DLD1 (cell line): ENCODE measurements around the gene CLIC1.

Experiments
- in situ Hi-C: cut with HindIII; loops from 2 replicates; pipeline ENCODE4 v1.10.0; 2017; ENCODE audit warnings: low sequenced_read_pairs

Gene CLIC1

DNA sequence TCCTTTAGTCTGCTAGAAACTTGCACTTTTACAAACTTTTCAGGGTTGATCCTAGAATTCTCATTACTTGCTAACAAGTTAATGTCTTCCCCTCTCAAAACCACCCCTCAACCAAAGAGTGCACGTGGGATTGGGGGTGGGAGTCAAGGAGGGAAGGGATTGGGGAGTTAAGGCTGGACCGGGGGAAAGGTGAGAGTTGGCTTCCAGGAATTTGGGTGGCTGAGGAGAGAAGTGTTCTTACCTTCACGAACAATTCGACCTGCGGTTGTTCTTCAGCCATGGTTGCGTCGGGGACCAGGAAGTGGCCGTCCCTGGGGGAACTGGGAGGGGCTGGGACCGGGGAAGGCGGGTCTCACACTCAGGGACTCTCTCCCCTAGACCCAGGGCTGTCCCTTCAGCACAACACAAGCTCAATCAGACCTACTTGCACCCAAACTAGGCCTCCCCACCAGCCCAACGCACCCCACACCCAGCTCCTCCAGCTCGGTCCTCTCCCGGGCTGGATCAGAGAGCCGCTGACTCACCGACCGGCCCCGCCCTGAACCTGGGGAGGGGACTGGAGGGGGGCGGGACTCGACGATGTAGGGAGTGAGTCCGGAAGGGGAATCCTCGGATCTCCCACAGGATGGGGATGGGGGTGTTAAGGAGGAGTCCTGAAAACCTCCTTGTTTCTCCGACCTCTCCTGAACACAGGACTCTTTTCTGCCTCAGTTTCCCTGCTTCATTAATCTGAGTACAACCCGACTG, at the start of gene CLIC1:
TSS of gene CLIC1 (minus strand) at position 510 of the 747 bp plus-strand sequence. CDS start at position 280, 230 bp downstream.
- in situ Hi-C loops: no loop called here

DNA sequence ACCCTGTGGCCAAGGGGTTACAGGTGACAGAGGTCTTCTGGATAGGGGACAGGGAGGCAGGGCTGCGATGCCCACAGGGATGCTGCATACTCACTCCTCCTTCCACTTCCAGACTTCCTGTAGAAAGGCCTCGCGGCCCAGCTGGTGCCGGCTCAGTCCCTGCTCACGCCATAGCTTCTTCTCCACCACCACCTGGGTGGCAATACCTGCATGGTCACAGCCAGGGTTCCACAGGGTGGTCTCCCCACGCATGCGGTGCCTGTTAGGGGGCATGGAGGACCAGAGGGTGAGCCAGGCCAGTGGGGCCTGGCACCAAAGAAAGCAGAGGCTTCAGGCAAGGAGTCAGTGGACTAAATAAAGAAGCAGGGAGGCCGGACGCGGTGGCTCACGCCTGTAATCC, 49.1 kb upstream of the CLIC1 start:
- in situ Hi-C loops: no loop called here

DNA sequence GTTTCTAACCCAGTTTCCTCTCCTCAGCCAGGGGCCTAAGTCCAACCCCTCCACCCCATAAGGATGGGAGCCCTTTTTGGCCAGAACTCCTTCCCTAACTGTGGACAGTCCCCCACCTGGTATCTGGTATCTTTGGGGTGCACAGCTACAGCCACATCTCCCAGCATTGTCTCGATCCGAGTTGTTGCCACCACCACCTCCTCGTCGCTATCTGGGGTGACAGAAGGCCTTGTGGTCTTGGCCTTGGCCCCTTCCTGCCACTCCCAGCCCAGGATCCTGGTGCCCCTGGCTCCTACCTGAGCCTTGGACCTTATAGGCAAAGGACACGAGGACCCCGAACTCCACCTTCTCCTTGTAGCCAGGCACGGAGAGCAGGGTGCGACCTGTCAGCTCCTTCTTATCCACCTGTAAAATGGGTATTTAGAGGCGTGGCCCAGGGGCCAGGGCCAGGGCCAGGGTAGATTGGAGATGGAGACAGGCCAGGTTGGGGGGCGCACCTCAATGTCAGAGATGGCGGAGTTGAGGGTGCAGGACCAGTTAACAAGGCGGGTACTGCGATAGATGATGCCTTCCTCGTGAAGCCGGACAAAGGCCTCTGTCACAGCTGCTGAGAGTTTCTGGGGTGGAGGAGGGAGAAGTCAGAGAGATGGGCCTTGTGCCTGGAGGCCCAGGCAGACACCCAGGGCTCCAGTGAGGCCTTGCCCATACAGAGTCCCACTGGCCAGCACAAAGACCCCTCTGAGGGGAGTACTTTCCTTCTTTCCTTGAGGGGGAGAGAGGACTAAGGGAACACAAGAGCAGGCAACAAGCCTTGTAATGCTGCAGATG, 48.0 kb upstream of the CLIC1 start:
- in situ Hi-C loops: no loop called here

DNA sequence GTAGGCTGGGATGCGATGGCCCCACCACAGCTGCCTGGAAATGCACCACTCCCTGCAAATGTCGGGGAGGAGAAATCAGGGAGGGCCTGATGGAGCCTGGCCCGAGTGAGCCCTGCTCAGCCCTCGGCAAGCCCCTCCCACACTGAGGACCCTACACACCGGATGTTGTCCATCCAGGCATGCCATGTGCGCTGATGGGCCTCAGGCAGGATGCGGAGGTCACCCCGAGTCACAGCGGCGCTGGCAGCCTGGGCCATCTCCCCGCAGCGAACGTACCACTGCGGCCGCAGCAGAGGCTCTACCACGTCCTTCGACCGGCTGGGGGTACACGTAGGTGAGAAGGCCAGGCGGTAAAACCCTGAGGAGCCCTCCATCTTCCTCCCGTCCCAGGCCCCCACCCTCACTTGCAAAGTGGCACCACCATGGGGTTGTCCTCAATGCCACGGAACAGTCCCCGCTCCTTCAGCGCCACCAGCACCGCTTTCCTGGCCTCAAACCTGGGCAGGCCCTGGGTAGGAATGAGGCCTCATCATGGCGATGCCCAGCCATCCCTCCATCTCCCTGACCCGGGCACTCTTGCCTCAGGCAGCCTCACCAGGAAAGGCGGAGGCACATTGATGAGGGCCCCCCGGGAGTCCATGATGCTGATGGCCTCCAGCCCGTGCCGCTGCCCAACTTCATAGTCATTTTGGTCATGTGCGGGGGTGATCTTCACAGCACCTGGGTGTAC, 46.0 kb upstream of the CLIC1 start:
- in situ Hi-C loops: no loop called here

DNA sequence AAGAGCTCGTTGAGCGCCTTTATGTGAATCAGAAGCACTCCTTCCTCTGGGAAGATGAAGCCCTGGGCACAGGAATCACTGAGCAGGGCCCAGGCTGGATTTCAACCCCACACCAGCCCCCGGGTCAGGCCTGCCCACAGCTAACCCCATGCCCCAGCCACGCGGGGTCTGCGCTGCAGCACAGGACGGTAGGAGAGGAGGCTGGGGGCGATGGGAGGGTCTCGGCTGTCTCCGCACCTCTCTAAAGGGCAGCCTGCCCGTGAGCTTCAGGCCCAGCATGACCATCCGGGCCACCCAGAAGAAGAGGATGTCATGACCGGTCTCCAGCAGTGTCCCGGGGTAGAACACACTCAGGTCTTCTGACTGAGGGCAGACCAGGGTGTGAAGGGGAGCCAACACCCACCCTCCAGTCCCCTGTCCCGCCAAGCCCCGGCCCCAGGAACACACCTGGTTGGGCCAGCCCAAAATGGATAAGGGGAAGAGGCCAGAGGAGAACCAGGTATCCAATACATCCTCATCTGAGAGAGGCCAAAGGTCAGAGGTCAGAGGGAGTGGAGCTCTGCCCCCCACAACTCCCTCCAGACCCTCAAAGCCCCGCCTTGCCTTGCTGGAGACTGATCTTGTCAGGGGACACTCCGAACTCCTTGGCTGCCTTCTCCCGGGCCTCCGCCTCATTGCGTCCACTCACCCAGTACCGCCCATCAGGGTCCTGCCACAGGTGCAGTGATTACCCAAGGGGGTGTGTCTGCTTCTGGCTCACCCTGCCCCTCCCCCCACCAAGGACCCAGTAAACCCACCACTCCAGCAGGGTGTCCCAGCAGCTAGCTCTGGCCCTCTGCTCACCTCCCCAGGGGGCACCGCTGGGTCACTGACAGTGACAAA, 45.2 kb upstream of the CLIC1 start:
- in situ Hi-C loops: no loop called here

DNA sequence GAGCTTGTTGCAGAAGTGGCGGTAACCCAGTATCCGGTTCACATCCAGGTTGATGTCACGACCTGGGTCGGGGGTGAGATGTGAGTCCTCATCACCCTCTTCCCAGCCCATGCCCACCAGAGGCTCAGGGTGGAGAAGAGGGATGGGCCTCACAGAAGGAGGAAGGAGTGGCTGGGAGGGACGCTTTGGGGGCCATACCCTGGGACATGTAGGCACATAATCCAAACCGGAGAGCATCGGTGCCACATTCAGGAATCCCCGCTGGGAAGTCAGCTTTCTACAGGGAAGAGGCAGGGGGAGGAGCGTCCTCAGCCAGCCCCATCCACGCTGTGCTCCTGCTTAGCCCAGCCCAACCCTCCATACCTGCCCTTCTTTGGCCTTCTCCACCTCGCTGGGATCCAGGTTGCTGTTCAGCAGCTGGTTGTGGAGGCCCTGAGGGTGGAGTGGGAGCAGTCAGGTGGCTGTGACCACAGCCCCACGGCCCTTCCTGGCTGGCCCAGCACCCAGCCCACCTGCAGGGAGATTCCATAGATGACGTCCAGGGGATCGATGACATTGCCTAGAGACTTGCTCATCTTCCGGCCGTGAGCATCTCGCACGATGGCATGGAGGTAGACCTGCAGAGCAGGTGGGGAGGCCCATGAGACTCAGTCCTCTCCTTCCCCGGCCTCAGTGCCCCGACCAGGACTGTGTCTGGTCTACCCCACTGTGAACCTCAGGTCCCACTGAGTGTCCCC, 44.3 kb upstream of the CLIC1 start:
- in situ Hi-C loops: no loop called here

DNA sequence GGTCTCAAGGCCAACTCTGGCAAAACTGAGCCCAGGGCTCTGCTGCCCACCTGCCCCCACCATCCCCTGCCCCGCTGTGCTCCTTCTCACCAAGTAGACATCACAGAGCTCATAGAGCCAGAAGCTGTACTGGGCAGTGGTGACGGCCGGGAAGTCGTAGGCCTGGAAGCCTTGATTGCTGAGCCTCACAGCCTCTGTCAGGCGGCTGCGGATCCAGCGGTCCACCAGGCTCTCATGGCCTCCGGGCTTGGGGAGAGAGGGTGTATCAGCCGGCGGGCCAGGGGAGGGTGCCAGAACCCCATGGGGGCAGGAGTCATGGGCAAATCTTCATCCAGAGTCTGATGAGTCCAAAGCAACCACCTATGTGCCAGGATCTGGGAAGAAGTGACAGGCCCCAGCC, 43.6 kb upstream of the CLIC1 start:
- in situ Hi-C loops: no loop called here

DNA sequence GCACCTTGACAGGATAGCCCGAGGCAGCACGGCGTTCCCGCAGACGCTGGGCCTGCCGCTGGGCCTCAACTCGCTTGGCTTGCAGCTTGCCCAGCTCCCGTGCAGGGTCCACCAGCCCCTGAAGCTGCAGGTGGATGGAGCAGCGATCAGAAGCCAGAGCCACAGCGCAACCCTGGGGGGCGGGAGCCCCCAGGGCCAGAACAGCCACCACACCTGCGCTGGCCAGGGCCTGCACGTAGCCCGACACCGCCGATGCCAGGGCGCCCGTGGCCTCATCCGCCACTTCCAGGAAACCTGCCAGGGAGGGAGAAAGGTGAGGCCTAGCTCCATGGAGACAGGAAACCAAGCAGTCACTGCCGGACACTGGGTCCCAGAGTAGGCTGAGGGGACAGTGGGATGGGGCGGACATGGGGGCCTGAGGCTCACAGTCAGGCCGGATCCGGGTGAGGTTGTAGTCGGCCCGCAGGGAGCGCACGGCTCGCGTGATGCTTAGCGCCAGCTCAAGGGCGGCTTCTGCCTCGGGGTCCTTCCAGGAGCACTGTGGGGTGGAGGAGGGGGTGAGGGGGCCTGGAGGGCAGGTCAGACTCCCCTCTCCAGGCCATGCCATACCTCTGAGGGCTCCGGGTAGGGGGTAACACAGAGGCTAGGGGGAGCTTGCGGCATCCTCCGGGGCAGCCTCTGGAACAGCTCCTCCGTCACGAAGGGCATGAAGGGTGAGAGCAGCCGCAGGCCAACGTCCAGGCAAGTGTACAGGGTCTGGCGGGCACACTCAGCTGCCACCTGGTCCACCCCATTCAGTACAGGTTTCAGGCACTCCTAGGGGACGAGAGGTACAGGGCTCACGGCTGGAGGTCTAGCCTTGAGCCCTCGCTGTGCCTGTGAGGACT, 42.9 kb upstream of the CLIC1 start:
- in situ Hi-C loops: no loop called here

DNA sequence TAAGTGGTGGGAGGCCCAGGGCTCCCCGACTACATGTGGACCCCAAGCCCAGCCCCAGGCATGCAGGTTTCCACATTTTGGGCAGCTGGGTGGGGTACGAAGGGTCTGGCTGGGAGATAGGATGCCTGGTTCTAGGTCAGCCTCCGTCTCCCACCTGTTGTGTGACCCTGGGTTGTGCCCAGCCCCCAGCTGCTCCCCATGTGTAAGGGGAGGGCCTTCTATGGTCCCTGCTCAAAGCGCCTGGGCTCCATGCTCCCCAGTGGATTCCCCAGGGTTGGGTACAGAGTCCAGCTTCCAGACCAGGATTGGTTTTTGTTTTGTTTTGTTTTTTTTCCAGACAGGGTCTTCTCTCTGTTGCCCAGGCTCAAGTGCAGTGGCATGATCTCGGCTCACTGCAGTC, 41.9 kb upstream of the CLIC1 start:
- in situ Hi-C loops: no loop called here

DNA sequence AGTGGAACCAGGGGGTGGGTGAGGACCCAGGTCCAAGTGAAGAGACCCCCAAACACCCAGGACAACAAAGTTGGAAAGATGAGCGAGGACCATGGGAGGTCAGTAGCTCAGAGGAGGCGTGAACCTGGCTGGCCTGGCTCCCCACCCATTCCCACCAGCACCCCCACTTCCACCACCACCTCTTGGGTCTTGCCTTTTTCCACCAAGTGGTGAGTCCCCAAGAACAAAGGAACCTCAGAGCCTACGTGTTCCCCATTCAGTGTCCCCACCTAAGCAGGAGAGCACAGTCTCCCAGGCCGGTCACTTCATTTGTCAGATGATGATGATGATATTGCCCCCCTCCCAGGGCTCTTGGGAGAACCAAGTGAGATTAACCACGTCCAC, 41.3 kb upstream of the CLIC1 start:
- in situ Hi-C loops: no loop called here

DNA sequence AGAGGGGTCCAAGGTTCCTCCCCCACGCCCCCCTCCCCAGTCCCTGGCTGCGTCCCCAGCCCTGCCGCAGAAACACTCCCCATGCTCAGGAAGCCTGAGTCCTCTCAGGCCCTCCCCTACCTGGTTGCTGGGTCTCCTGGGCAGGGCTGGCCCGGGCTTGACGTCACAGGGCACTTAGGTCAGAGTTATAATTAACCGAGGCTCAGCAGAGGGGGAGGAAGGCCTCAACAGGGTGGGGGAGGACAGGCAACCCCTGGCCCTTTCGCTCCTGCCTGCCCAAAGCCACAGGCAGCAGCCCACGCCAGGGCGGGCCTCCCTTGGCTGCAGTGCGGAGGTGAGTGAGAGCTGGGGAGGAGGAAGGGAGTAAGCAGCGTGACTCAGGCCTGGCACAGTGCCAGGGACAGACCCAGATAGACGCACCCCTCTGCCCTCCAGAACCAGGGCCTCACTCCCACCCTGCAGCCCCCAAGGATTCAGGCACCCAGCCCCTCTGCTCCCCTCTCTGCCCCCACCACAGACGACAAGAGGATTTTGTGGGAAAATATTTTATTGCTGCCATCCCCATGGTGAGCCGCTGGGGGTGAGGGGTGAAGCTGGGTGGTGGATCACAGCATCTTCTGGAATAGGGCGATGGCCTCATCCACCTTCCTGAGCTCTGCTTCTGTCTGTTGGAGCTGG, 40.8 kb upstream of the CLIC1 start, which contains the start of gene VWA7:
TSS of gene VWA7 (minus strand) at position 340 of the 678 bp plus-strand sequence. CDS start 549 bp downstream, outside the sequence.
- in situ Hi-C loops: no loop called here

DNA sequence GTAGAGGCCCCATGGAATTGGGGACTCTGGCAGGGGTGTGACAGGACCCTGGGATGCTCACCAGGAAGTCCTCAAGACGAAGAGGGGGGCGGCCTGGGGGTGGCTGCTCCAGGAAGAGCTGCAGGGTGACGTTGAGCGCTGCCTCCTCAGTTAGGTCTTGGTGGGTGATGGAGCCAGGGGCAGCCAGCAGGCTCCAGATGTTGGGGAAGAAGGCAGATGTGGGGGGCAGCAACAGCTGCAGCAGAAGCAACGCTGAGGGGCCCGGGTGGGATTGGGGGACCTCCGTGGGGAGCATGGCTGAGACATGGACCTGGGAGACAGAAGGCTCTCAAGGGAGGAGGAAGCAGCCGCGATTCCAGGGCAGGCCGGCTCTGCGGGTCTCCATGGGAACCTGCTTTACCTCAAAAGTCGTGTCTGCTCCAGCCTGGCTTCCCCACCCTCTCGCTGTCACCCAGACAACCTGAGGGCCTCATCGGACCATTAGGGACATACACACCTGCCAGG, 40.2 kb upstream of the CLIC1 start:
- in situ Hi-C loops: no loop called here

DNA sequence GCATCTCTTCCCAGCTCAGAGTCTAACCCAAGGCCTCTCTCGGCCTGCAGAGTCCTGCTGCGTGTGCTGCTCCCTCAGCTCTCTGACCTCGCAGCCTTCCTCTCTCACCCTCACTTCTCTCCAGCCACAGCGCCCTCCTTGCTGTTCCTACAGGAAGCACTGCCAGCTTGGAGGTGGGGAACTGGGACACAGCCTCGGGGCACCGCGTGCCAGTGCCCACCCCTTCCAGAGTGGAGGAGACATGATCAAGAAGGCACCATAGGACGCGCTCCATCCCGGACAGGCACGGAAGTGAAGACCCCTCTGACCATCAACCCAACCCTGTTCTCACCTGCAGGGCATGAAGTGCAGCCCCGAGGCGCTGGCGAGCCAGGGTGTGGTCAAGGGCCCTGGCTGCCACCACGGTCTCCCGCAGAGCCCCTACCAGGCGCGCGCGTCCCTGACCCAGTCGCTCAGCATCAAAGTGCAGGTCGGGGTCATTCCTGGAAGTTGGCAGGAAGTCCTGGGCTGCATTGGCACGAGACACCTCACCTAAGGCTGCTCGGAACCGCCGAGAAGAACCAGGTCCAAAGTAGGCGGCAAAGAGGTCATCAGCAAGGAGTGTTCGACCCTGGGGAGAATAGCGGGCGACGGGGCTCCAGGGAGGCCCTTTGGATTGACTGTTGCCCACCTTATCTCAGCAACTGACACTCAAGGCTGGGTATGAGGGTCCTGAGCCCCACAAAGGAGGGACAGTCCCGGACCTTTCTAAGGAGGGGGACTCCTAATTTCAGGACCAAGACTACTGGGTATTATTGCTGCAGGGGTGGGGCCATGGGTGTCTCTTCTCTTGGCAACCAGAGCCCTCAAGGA, 39.5 kb upstream of the CLIC1 start:
- in situ Hi-C loops: no loop called here

DNA sequence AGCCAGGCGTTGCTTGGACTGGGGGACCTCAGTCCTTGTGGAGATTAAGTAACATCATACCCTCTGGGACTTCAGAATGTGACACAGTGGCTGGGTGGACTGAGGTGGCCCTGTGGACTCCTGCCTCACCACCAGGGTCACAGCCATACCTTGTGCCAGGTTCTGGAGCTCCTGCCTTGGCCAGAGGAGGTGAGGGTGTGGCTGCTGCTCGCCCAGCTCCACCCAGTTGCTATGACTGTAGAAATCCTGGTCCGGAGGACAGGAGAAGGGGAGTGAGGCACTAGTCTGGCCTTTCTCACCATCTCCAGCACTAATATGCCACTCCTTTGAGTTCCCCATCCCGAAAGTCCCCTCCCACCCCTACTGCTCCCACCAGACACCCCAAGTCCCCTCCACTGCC, 38.9 kb upstream of the CLIC1 start:
- in situ Hi-C loops: no loop called here

DNA sequence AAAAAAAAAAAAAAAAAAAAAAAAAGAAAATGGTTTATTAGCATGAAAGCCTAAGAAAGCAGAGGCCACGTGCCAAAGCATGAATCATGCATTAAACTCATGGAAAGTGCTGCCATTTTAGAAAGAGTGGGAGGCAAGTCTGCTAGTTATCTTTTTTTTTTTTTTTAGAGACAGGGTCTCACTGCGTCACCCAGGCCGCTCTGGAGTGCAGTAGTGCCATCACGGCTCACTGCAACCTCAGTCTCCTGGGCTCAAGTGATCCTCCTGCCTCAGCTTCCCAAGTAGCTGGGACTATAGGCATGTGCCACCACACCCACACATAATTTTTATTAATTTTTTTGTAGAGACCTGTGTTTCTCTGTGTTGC, 35.6 kb upstream of the CLIC1 start:
- in situ Hi-C loops: no loop called here

DNA sequence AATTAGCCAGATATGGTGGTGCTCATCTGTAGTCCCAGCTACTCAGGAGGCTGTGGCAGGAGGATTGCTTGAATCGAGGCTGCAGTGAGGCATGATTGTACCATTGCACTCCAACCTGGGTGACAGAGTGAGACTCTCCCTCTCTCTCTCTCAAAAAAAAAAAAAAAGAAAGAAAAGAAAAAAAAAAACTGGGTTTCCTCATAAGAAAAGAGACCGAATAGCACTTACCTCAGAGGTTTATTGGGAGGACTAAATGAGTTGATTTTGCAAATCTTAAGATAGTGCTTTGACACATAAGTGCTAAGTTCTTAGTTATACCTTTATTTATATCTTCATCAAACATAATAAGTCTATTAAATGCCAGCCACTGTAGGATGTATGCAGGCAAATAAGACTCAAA, 34.5 kb upstream of the CLIC1 start:
- in situ Hi-C loops: no loop called here

DNA sequence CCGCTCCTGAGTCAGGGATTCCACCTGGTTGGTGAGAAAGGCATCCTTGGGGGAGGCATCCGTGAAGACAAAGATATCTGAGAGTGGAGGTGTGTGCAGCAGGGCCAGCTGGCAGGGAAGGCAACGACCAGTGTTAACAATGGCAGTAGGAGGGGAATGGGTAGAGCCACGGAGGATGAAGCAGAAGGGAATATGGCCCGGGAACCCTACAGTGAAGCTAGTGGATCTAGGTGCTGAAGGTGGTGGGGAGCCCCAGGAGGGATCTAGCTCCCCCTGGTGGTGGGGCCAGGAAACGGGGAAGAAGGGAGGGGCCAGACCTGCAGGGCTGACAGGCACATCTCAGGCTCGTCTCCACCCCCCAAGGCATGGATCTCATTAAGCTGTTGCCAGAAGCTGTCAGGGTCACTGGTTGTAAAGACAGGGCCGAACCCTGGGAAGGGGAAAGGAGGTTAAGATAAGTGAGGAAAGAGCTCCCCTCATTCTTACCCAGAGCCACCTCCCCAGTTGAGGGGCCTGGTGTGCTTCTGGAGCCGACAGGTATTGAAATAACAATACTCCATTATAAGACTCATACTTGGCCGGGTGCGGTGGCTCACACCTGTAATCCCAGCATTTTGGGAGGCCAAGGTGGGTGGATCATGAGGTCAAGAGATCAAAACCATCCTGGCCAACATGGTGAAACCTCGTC, 33.5 kb upstream of the CLIC1 start:
- in situ Hi-C loops: no loop called here
